Ishikawa (cell line): Measurements from ENCODE around the gene LSM14B.

Source experiments
- CEBPB ChIP-seq: IDR thresholded peaks from 2 replicates; pipeline ENCODE4 v1.6.1; 2012
- YY1 ChIP-seq: IDR thresholded peaks from 2 replicates; pipeline ENCODE4 v1.6.1; 2012; ENCODE audit warnings: low read depth
- TF ChIP-seq, protein P1 (sequence below): IDR thresholded peaks from 2 replicates; pipeline ENCODE4 v1.6.1; 2012; ENCODE audit warnings: low read depth, mild to moderate bottlenecking

DNA sequence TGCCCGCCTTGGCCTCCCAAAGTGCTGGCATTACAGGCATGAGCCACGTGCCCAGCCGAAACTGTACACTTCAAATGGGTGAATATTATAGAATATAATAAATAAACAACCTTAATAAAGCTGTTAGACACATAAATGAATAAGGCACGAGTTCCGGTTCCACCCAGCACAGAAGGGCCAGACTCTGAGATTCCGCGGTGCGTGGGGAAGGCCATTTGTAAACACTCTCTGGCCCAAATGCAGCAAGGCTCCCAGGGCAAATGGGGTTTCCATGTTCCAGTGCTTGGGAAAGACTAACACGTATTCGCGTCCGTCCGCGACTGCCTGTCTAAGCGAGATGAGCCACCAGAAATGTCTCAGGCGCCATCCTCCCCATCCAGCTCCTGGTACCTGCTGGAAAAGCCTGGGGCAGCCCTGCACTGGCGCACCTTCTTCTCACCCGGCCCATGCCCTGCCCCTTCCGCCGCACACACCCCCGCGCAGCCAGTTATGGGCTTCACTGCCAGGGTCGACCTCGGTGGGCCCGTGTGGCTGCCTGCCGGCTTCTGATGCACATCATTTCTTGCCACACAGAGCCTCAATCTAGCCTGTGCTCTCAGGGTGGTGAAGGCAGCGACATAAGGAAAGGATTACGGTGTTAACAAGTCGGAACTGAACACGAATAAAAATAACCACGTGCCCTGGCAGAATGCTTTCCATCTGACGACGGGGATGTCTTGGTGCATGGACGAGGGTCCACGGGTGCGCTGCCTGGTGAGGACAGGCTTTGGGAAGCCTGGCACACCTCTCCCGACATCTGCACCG is 5.5 kb upstream of the LSM14B start:
- TF ChIP-seq, protein P1, sequence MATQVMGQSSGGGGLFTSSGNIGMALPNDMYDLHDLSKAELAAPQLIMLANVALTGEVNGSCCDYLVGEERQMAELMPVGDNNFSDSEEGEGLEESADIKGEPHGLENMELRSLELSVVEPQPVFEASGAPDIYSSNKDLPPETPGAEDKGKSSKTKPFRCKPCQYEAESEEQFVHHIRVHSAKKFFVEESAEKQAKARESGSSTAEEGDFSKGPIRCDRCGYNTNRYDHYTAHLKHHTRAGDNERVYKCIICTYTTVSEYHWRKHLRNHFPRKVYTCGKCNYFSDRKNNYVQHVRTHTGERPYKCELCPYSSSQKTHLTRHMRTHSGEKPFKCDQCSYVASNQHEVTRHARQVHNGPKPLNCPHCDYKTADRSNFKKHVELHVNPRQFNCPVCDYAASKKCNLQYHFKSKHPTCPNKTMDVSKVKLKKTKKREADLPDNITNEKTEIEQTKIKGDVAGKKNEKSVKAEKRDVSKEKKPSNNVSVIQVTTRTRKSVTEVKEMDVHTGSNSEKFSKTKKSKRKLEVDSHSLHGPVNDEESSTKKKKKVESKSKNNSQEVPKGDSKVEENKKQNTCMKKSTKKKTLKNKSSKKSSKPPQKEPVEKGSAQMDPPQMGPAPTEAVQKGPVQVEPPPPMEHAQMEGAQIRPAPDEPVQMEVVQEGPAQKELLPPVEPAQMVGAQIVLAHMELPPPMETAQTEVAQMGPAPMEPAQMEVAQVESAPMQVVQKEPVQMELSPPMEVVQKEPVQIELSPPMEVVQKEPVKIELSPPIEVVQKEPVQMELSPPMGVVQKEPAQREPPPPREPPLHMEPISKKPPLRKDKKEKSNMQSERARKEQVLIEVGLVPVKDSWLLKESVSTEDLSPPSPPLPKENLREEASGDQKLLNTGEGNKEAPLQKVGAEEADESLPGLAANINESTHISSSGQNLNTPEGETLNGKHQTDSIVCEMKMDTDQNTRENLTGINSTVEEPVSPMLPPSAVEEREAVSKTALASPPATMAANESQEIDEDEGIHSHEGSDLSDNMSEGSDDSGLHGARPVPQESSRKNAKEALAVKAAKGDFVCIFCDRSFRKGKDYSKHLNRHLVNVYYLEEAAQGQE, result no peak
- no peak for TF ChIP-seq YY1
- no peak for TF ChIP-seq CEBPB
